Endothelial cell of umbilical vein (primary cell): ENCODE results near the gene ZNF148. TPM values are rescaled to one million over a fixed set of nuclear protein-coding genes. Genes with fewer than 3 reads are reported as not detected.
A peak's percentile ranks its signal among the peaks of the same experiment; 100 is the strongest.

Experiments
- BruUV-seq: library from RNA; stranded (reverse); fragments of 400-500 nt; replicated peaks from 2 replicates; lab custom pipeline; 2021; lab: Mats Ljungman, UMichigan
- CTCF ChIA-PET: fragments of 300-600, 350-600 bp; sonication (Branson Sonifier 250); formaldehyde crosslinking; loops from one replicate; lab custom pipeline; 2021; ENCODE audit warnings: antibody characterized with exemption, inconsistent platforms; lab: Charles Lee
- POLR2A ChIA-PET: fragments of 300-600, 350-600 bp; sonication (Branson Sonifier 250); formaldehyde crosslinking; loops from one replicate; lab custom pipeline; 2021; ENCODE audit warnings: antibody characterized with exemption, inconsistent platforms; lab: Charles Lee
- DNase-seq: peaks from one replicate; pipeline ENCODE4 v3.0.0-alpha.2; 2011; ENCODE audit warnings: low read depth, low spot score
- FAIRE-seq: peaks from 2 replicates; lab custom pipeline; 2011; peaks lifted over from hg19 to GRCh38; lab: Jason Lieb, UNC
- H2AFZ ChIP-seq: 2 replicates; pipeline ENCODE4 v1.6.0; 2012; ENCODE audit warnings: low read depth, low read length, control low read depth, inconsistent platforms
- H3K27ac ChIP-seq: 2 replicates; pipeline ENCODE4 v1.5.1; 2011; ENCODE audit warnings: low read depth, mild to moderate bottlenecking, control low read depth, low read length, moderate library complexity; ENCODE audit not compliant: insufficient read depth
- H3K27me3 ChIP-seq, 2 experiments: 2 replicates each; pipeline versions ENCODE4 v1.6.0 to v1.6.1; 2011; ENCODE audit warnings: low read length in 2 of 2, mixed read lengths in 1 of 2; ENCODE audit not compliant: control insufficient read depth in 2 of 2, insufficient read depth in 2 of 2
- H3K36me3 ChIP-seq, 2 experiments: 2 replicates in 1 of 2; 3 replicates in 1 of 2; pipeline ENCODE4 v1.5.1; 2011; ENCODE audit warnings: low read length in 2 of 2, mild to moderate bottlenecking in 1 of 2, moderate library complexity in 1 of 2; ENCODE audit not compliant: control insufficient read depth in 2 of 2, insufficient read depth in 2 of 2; ENCODE audit errors: extremely low read depth in 1 of 2
- H3K4me1 ChIP-seq: 3 replicates; pipeline ENCODE4 v1.5.1; 2011; ENCODE audit warnings: mild to moderate bottlenecking, low read length; ENCODE audit not compliant: control insufficient read depth, insufficient read depth; ENCODE audit errors: extremely low read depth
- H3K4me2 ChIP-seq: 2 replicates; pipeline ENCODE4 v1.6.1; 2011; ENCODE audit warnings: low read length, control low read depth, mixed read lengths; ENCODE audit not compliant: insufficient read depth
- H3K4me3 ChIP-seq, 3 experiments: fragments of 200-600 bp in 1 of 3; sonication (generic), shearing (Covaris generic) in 1 of 3; replicated peaks in 1 of 3; 2 replicates each; pipeline ENCODE4 v1.5.1; 2011 to 2016; ENCODE audit warnings: control low read depth in 3 of 3, low read length in 3 of 3, mild to moderate bottlenecking in 2 of 3, inconsistent platforms in 1 of 3, low read depth in 1 of 3, moderate library complexity in 1 of 3; ENCODE audit not compliant: insufficient read depth in 1 of 3
- H3K79me2 ChIP-seq: 2 replicates; pipeline ENCODE4 v1.6.0; 2012; ENCODE audit warnings: low read length, inconsistent platforms; ENCODE audit not compliant: control insufficient read depth, insufficient read depth
- H3K9ac ChIP-seq: replicated peaks from 2 replicates; pipeline ENCODE3; 2011; ENCODE audit warnings: low read length, control low read depth; ENCODE audit not compliant: insufficient read depth; ENCODE audit errors: extremely low read depth
- H3K9me1 ChIP-seq: replicated peaks from 3 replicates; pipeline ENCODE4 v1.6.0; 2011; ENCODE audit warnings: mild to moderate bottlenecking, low read length; ENCODE audit not compliant: control insufficient read depth, insufficient read depth; ENCODE audit errors: extremely low read depth
- H3K9me3 ChIP-seq: replicated peaks from 2 replicates; pipeline ENCODE4 v1.5.1; 2012; ENCODE audit warnings: low read length, inconsistent platforms; ENCODE audit not compliant: control insufficient read depth, insufficient read depth
- H4K20me1 ChIP-seq: replicated peaks from 2 replicates; pipeline ENCODE3; 2011; ENCODE audit warnings: mild to moderate bottlenecking, low read length; ENCODE audit not compliant: control insufficient read depth, insufficient read depth; ENCODE audit errors: extremely low read depth
- EZH2 ChIP-seq: IDR thresholded peaks from 2 replicates; pipeline ENCODE4 v1.6.1; 2012; ENCODE audit warnings: borderline replicate concordance, low read depth, mild to moderate bottlenecking, moderate library complexity, low read length, inconsistent platforms; ENCODE audit not compliant: severe bottlenecking
- GATA2 ChIP-seq: IDR thresholded peaks from 2 replicates; pipeline ENCODE4 v1.7.0; 2011; ENCODE audit warnings: low read depth, mild to moderate bottlenecking, moderate library complexity, mixed read lengths, low read length; ENCODE audit not compliant: insufficient read length, insufficient read depth
- JUN ChIP-seq: IDR thresholded peaks from 2 replicates; pipeline ENCODE4 v1.6.1; 2011; ENCODE audit warnings: borderline replicate concordance, low read depth; ENCODE audit not compliant: insufficient read length, insufficient read depth
- POLR2AphosphoS5 ChIP-seq: IDR thresholded peaks from 2 replicates; pipeline ENCODE4 v1.6.1; 2012; ENCODE audit warnings: low read depth, mild to moderate bottlenecking, control low read depth, low read length, moderate library complexity; ENCODE audit not compliant: insufficient read depth
- dilution Hi-C: fragments of 300-500 bp; cut with MboI; formaldehyde crosslinking; loops from one replicate; pipeline ENCODE4 v1.15.0; 2019; ENCODE audit warnings: low sequenced_read_pairs; ENCODE audit not compliant: extremely low pct_ligation_motif_present
- intact Hi-C: fragments of 100-400 bp; cut with micrococcal nuclease; formaldehyde crosslinking; loops from one replicate; pipeline ENCODE4 v1.10.0; 2022
- polyA plus RNA-seq, 4 experiments: library from polyadenylated mRNA; depleted of rRNA in 3 of 4; stranded (reverse) in 3 of 4; unstranded in 1 of 4; fragments of >200 nt; gene quantifications; 2 replicates each; pipeline versions ENCODE4 v1.2.1 to v1.2.3, GENCODE V29; 2011 to 2012; ENCODE audit warnings: missing spikeins in 1 of 4
- total RNA-seq: library from RNA; stranded (reverse); gene quantifications from 2 replicates; pipeline ENCODE4 v1.2.3, GENCODE V29; 2021
- TF ChIP-seq, protein P1 (sequence below), 2 donors: IDR thresholded peaks; 1 replicate in 1 of 2; 2 replicates in 1 of 2; pipeline ENCODE4 v1.5.1; 2011; ENCODE audit warnings: low read length in 2 of 2, mild to moderate bottlenecking in 2 of 2, moderate library complexity in 2 of 2, control low read depth in 1 of 2, inconsistent platforms in 1 of 2, low read depth in 1 of 2; ENCODE audit not compliant: insufficient read depth in 1 of 2; ENCODE audit errors: extremely low read depth in 1 of 2
- TF ChIP-seq, protein P2 (sequence below): IDR thresholded peaks from 2 replicates; pipeline ENCODE4 v1.6.1; 2011; ENCODE audit not compliant: insufficient read depth, insufficient read length

Gene ZNF148
- total and polyA plus RNA-seq, 2 donors (not counting 3 experiments of a cell fraction or from before 2014, with no cell fraction given): 8.0 to 41.3 TPM

DNA sequence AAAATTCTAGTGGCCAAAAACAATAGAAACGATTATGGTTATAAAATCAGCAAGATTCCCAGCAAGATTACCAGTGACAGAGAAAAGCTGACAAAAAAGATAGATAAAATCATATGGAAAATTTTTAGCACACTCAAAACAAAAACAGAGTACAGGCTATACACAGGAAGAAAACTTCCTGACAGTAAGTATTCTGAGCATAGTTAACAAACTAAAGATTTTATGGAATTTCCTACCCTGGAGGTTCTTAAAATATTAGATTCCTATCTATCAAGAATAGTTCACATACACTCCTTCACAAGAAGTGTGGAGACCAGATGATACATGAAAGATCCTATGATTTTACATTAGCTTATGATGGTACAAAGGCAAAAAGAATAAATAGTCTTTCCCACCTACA is 50.8 kb downstream of the ZNF148 start:
- Histone ChIP-seq H2AFZ (no peak overlapping the region), H3K79me2 (peaks cover 15% of the 10 kb centered on the region), H3K9me1 (no peaks in the 10 kb centered on the region), H3K9me3 (no peaks in the 10 kb centered on the region), H3K4me3 (no peak overlapping the region), H3K4me1 (peaks cover 35% of the 10 kb centered on the region), H3K4me2 (peak overlapping the region; percentile 92), H3K27ac (peak overlapping the region; percentile 3), H3K36me3 (peaks cover 0 to 2% of the 10 kb centered on the region in 2 experiments), H3K9ac (peak overlapping the region; percentile 9), H3K27me3 (no peaks in the 10 kb centered on the region), H4K20me1 (no peaks in the 10 kb centered on the region)
- TF ChIP-seq POLR2AphosphoS5 (no peak), JUN (no peak), GATA2 (no peak), EZH2 (no peak)
- TF ChIP-seq, protein P1, sequence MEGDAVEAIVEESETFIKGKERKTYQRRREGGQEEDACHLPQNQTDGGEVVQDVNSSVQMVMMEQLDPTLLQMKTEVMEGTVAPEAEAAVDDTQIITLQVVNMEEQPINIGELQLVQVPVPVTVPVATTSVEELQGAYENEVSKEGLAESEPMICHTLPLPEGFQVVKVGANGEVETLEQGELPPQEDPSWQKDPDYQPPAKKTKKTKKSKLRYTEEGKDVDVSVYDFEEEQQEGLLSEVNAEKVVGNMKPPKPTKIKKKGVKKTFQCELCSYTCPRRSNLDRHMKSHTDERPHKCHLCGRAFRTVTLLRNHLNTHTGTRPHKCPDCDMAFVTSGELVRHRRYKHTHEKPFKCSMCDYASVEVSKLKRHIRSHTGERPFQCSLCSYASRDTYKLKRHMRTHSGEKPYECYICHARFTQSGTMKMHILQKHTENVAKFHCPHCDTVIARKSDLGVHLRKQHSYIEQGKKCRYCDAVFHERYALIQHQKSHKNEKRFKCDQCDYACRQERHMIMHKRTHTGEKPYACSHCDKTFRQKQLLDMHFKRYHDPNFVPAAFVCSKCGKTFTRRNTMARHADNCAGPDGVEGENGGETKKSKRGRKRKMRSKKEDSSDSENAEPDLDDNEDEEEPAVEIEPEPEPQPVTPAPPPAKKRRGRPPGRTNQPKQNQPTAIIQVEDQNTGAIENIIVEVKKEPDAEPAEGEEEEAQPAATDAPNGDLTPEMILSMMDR (IDR thresholded peaks at IDR 0.05; ENCODE audit: extremely low read depth in 1 of 2, insufficient read depth in 1 of 2, low read depth in 1 of 2, low read length in 2 of 2): no peak
- TF ChIP-seq, protein P2, sequence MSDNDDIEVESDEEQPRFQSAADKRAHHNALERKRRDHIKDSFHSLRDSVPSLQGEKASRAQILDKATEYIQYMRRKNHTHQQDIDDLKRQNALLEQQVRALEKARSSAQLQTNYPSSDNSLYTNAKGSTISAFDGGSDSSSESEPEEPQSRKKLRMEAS: no peak
- POLR2A ChIA-PET: no interaction called here
- FAIRE-seq: no peak
- DNase-seq: peak; percentile 71
- intact Hi-C loops (loop anchor here (1.0 kb wide), 1 partner anchor 11 kb away; no protein-coding TSS in a partner anchor), dilution Hi-C loops (no loop called here)
- BruUV-seq: no TSS peak
- CTCF ChIA-PET: interaction anchor here (1.0 kb wide), 1 partner anchor 11 kb away, joined by 3 read pairs; no protein-coding TSS in a partner anchor
